Right ventricle myocardium superior (tissue), 1 donor: ENCODE measurements around the gene DPM2. TPM values are rescaled to one million over a fixed set of nuclear protein-coding genes. Genes with fewer than 3 reads are reported as not detected.

Source experiments
- ATAC-seq: fragments of 200-7000 bp; cut with Tn5 transposase; one replicate; pipeline ENCODE4 v1.9.1; 2020; ENCODE audit warnings: mild to moderate bottlenecking; ENCODE audit not compliant: poor library complexity
- DNase-seq: peaks from one replicate; pipeline ENCODE4 v3.0.0-alpha.2; 2020
- intact Hi-C: fragments of 100-400 bp; cut with DNase I; formaldehyde crosslinking; loops from one replicate; pipeline ENCODE4 v1.11.2; 2022
- total RNA-seq: library from RNA; stranded (reverse); fragmentation: NEBNext Ultra II Directional; extraction: Animal tissue kit (Norgen Biotek cat#: 25700); gene quantifications from one replicate; pipeline ENCODE4 v1.2.1, GENCODE V29; 2021
- donor health status: DM: no; HTN: yes; CAD: no; lungs with severe emphysema.

The DPM2 gene
- total RNA-seq, 1 donor from 2014 or later: 9.9 TPM

GRCh38 chr9:127974001-127974768 is 36.5 kb upstream of the DPM2 start:
- intact Hi-C loops: no loop called here
- DNase-seq: peak; percentile 36
- no peak for ATAC-seq

- peak; percentile 70 for DNase-seq
- intact Hi-C loops: no loop called here
- peak; percentile 46 for ATAC-seq
Observed at GRCh38 chr9:127973169-127974000, 35.7 kb upstream of the DPM2 start.

DNA sequence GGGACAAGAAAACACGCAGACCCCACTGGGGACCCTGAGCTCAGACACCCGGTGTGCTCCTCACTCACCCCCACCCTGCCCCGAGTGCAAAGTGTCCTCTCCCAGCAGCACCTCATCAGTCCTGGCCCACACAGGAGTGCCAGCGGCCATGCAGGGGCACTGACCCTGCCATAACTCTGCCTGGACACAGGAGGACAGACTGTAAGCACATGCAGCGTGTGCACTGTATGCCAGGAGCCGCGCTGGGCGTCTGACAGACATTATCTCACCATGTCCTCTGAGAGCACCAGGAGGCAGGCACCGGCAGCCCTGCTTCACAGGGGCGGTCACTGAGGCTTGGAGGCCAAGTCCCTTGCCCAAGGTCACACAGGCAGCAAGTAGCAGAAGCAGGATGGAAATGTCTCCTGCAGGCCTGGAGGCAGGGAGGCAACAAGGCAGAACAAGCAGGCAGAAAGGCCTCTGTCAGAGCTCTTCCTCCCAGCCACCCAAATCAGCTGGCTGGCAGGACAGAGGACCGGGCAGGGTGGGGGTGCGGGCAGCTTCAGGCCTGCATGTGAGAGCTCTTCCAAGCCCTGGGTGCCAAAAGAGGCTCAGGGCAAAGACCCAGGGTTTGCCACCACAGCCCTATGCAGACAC is 34.7 kb upstream of the DPM2 start:
- ATAC-seq (peak; percentile 64), DNase-seq (peak; percentile 80)
- intact Hi-C loops: no loop called here

- DNase-seq (no peak), ATAC-seq (no peak)
- intact Hi-C loops: no loop called here
Observed at GRCh38 chr9:127971357-127972235, 33.9 kb upstream of the DPM2 start.

GRCh38 chr9:127970401-127971313 is 33.0 kb upstream of the DPM2 start:
- DNase-seq (no peak), ATAC-seq (no peak)
- intact Hi-C loops: no loop called here

DNA sequence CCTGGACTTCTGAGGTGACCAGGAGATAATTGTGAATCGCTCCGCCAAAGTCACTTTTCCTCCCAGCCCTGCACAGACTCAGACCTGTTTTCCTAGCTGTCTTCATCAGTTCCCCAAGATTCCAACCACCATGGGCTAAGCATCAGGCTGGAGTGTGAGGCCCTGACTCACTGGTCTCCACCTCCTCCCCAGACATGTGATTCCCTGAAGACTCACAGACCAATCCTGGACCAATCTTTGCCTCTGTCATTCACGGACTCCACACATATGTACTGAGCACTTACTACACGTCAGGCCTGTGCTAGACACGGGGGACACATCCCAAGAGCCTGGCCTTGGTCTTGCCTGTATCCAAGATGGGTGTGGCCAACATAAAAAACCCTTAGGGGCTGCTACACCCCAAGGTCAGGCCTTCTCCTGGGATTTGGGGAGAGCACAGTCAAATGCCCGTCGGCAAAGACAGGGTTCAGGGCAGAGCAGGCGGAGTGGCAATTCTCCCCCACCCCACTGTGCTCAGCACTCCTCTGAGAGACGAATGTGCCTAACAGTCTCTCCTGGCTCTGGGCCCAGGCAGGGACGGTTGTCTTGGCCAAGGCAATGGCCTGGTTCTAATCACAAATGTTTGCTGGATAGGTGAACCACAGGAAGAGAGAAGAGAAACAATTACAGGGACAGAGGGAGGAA is 31.2 kb upstream of the DPM2 start:
- intact Hi-C loops: no loop called here
- peak; percentile 46 for ATAC-seq
- DNase-seq: peak; percentile 86

DNA sequence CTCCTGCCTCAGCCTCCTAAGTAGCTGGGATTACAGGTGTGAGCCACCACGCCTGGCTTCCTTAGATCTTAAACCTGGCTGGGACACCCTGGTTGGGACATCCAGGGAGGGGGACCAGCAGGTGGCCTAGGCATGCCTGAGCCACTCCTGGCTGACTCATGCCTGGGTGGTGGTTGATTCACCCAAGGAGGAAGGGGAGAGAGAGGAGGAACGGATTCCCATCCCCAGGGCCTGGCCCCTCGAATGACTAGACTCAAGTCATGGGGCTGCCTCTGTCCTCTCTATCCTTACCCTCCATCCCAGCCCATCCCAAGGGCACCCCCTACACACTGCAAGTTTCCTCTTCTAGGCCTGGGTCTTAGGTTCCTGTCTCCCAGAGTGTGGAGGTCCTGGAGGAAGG is 30.4 kb upstream of the DPM2 start:
- ATAC-seq (no peak), DNase-seq (no peak)
- intact Hi-C loops: no loop called here

DNA sequence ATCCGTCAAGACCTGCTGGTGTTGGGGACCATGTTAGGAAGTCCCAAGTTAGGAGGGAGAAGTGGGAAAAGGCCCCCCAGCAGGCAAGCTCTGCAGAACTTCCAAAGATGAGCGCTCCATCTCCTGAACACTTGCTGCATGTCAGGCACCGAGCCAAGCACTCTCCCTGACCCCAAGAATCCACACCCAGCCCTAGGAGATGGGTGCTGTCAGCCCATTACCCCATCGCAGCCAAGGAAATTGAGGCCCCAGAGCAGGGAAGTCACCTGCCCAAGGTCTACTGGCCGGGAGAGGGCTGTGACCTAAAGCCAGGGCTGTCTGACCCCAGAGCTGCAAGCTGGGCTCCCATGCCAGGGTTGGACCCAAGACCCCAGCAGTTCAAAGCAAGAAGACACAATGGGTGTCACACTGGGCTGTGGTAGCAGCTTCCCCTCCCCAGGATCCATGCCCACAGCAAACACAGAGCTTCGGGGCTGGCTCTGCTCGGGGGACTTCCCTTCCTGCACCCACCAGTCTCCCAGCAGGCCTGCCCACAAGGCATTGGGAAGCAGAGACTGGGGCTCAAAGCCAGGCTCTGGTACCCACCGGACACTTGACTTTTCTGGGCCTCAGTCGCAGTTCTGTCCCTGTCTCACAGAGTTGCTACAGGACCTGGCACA is 29.6 kb upstream of the DPM2 start:
- intact Hi-C loops: no loop called here
- DNase-seq (no peak), ATAC-seq (no peak)

GRCh38 chr9:127966416-127967150 is 28.9 kb upstream of the DPM2 start:
- intact Hi-C loops: no loop called here
- no peak for ATAC-seq
- DNase-seq: no peak

DNA sequence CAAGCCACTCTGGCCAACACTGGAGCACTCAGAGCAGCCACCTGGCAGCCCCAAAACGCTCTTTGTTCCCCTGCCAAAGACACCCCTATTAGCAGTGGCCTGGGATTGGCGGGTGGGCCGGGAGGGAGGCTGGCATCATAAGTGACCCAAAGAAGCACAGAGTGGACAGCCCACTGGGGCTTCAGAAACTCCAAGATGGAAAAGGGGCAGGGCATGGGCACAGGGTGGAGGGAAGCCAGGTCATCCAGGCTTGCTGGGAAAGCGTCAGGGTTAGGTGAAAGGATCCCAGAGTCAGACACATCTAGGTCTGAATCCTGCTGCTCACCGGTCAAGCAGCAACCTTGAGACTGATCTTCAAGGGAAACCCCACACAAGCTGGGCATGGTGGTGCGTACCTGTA is 28.3 kb upstream of the DPM2 start:
- no peak for DNase-seq
- intact Hi-C loops: no loop called here
- no peak for ATAC-seq

DNA sequence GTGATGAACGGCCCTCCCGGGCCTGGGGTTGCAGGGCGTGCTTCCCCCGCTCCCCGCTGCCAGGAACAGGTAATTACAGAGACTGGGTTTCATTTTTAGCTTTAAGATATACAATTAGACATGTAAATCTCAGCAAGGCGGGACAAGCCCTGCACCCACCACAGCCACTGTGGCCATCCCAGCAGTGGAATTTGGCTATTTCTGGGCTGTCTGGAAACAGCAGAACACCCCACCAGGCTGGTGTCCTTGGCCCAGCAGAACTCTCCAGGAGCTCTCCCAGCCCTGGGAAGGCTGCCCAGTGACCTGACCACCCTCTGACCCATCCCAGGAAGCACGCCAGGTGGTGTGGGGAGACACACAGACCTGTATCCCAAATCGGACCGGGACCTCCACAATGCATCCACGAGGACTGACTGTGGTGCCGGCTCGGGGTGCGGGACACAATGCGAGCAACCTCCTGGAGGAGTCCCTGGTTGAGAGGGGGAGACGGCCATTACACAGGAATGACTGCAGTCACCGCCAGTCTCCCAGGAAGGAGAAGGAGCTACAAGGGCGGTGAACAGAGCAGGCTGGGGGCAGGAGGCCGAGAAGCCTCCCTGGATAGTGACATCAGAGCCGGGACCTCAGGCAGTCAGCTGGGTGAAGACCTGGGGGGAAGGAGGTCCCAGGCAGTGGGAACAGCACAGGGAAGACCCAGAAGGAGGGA is 25.9 kb upstream of the DPM2 start:
- DNase-seq: no peak
- ATAC-seq: no peak
- intact Hi-C loops: no loop called here

DNA sequence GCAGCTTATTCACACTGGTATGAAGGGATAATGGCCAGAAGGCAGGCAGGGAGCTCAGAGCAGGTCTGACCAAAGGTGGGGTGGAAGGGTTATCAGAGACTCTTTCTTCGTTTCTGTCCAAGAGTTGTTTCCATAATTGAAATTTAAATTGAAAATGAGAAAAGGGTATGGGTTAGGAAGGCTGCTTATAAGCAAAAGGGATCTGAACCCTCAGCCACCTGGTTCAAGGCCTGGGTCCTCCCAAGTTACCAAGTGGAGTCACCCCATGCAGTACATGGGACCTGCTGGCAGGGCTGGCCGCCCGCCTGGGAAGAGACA is 25.3 kb upstream of the DPM2 start:
- intact Hi-C loops: no loop called here
- no peak for DNase-seq
- no peak for ATAC-seq

- intact Hi-C loops: no loop called here
- ATAC-seq: no peak
- no peak for DNase-seq
Observed at GRCh38 chr9:127962278-127962677, 24.6 kb upstream of the DPM2 start.

GRCh38 chr9:127961613-127962155 is 24.0 kb upstream of the DPM2 start:
- DNase-seq (no peak), ATAC-seq (no peak)
- intact Hi-C loops: no loop called here

- intact Hi-C loops: no loop called here
- DNase-seq: no peak
- no peak for ATAC-seq
Observed at GRCh38 chr9:127961155-127961490, 23.5 kb upstream of the DPM2 start.
